ENCODE results near the gene JCAD.

JCAD gene

DNA sequence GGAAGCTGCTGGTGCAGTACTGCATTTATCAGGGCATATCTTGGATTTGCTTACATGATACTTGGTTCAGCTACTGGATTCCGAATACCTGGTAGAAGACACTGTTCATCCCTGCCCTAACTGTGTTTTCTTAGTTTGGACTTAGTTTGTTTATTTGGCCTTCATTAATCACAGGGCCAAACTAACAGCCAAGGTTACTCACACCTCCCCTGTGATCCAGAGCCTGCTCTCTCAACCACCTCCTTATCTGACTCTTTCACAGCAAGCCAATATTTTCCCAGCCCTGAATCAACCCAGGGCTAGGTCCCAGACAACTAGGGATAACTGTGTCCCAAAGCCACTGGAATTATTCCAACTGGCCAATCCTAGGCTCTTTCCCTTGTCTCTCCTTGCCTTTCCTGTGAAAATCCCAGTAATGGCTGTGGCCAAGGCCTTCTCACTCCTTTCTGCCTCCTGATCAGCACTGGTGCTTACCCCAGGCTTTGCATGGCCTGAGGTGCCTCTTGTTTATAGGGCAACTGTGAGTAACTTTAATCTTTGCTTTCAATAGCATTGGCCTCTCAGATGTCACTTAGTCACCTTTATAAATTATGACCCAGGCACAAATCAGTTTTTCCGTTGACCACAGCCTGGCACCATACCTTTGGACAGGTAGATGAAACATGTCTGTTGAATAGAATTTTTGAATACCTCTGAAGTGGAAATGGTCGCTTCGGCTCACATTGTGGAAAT, 9.3 kb upstream of the JCAD start:
- no peak overlapping the region for H3K9ac ChIP-seq (ENCODE audit: low read length)
- H3K27ac ChIP-seq (ENCODE audit: low read depth, low read length), result no peak overlapping the region
- H3K36me3 ChIP-seq (ENCODE audit: control insufficient read depth, insufficient read depth, low read length), result no peaks in the 10 kb centered on the region
- H3K4me3 ChIP-seq (ENCODE audit: low read length), result no peak overlapping the region
- H3K4me1 ChIP-seq (ENCODE audit: control insufficient read depth, insufficient read depth, low read length), result no peaks in the 10 kb centered on the region
- H3K27me3 ChIP-seq (ENCODE audit: control insufficient read depth, insufficient read depth, low read length), result no peaks in the 10 kb centered on the region

DNA sequence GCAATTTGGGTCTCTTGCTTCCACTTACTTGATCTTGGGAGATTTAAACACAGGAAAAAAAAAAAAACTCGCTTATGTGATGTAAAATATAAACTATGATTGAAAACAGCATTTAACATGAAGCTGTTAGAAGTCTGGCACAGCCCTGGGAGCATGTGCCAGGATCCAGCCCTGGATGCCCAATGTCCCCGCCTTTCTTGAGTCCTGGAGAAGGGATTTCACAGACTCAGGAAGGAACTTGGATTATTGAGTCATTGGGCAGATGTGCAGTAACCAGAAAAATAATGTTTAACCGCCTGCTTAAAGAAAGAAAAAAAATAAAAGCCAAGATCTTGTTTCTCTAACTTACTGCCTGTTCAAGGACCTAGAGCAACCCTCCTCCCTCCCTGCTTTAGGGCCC, 3.7 kb upstream of the JCAD start:
- no peak overlapping the region for H3K4me3 ChIP-seq (ENCODE audit: low read length)
- H3K27me3 ChIP-seq (ENCODE audit: control insufficient read depth, insufficient read depth, low read length), result no peaks in the 10 kb centered on the region
- peaks cover 7% of the 10 kb centered on the region for H3K4me1 ChIP-seq (ENCODE audit: control insufficient read depth, insufficient read depth, low read length)
- no peak overlapping the region for H3K9ac ChIP-seq (ENCODE audit: low read length)
- H3K27ac ChIP-seq (ENCODE audit: low read depth, low read length), result no peak overlapping the region
- no peaks in the 10 kb centered on the region for H3K36me3 ChIP-seq (ENCODE audit: control insufficient read depth, insufficient read depth, low read length)

GRCh38 chr10:30062582-30062981, 3.2 kb upstream of the JCAD start:
- no peaks in the 10 kb centered on the region for H3K27me3 ChIP-seq (ENCODE audit: control insufficient read depth, insufficient read depth, low read length)
- H3K9ac ChIP-seq (ENCODE audit: low read length), result no peak overlapping the region
- no peaks in the 10 kb centered on the region for H3K36me3 ChIP-seq (ENCODE audit: control insufficient read depth, insufficient read depth, low read length)
- no peak overlapping the region for H3K4me3 ChIP-seq (ENCODE audit: low read length)
- no peak overlapping the region for H3K27ac ChIP-seq (ENCODE audit: low read depth, low read length)
- H3K4me1 ChIP-seq (ENCODE audit: control insufficient read depth, insufficient read depth, low read length), result peaks cover 7% of the 10 kb centered on the region

DNA sequence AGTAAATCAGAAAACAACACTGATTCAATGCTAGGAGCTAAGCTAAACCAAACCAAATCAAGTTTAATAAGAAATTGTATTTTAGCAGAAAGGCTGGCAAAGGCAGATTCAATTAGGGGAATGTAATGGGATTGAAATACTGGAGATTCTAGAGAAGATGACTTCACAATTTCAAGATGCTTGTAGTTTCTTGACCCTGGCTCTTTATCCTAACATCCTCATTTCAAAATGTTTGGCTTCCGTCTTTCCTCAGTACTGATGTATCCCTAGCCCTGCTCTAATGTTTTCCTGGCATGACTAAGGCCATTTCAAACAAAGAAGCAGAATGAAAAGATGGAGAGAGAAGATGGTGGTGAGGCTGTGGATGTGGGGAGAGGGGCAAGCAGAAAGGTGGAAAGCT, 2.7 kb upstream of the JCAD start:
- no peak overlapping the region for H3K4me3 ChIP-seq (ENCODE audit: low read length)
- H3K27ac ChIP-seq (ENCODE audit: low read depth, low read length), result no peak overlapping the region
- peaks cover 7% of the 10 kb centered on the region for H3K4me1 ChIP-seq (ENCODE audit: control insufficient read depth, insufficient read depth, low read length)
- H3K27me3 ChIP-seq (ENCODE audit: control insufficient read depth, insufficient read depth, low read length), result no peaks in the 10 kb centered on the region
- no peak overlapping the region for H3K9ac ChIP-seq (ENCODE audit: low read length)
- H3K36me3 ChIP-seq (ENCODE audit: control insufficient read depth, insufficient read depth, low read length), result no peaks in the 10 kb centered on the region

GRCh38 chr10:30058570-30059132, 735 bp downstream of the JCAD start:
- H3K9ac ChIP-seq (ENCODE audit: low read length), result peak overlapping the region; percentile 36
- H3K4me1 ChIP-seq (ENCODE audit: control insufficient read depth, insufficient read depth, low read length), result peaks cover 16% of the 10 kb centered on the region
- peak overlapping the region; percentile 71 for H3K4me3 ChIP-seq (ENCODE audit: low read length)
- no peaks in the 10 kb centered on the region for H3K27me3 ChIP-seq (ENCODE audit: control insufficient read depth, insufficient read depth, low read length)
- peak overlapping the region; percentile 94 for H3K27ac ChIP-seq (ENCODE audit: low read depth, low read length)
- no peaks in the 10 kb centered on the region for H3K36me3 ChIP-seq (ENCODE audit: control insufficient read depth, insufficient read depth, low read length)

DNA sequence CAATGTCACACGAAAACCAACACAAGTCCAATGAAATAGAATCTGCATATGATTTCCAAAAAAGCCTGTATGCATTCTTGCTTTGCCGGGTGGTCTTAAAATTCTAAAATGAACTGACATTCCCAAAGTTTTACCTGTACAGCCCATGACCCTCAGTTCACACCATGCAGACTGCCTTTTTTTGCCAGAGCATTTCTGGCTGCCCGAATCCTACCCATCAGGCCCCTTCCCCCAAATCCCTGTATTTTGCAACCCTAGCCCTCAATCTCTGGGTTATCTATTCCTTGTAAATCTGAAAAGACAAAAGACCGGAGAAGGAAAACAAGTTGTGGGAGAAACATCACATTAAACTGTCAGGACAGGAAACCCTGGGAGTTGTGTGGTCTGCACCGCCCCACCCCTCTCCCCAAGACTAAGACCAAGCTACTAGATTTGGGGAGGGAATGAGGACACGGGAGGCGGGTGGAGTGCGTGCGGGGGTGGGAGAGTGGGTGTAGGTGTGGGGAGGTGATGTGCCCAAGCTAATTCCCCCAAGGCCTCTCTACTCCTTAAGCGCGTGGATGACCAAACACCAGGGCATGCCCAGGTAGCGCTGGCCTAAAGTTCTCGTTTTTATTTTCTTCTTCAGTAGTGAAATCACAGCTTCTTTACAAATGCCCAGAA, 1.4 kb downstream of the JCAD start:
- H3K27me3 ChIP-seq (ENCODE audit: control insufficient read depth, insufficient read depth, low read length), result no peaks in the 10 kb centered on the region
- peak overlapping the region; percentile 71 for H3K4me3 ChIP-seq (ENCODE audit: low read length)
- H3K4me1 ChIP-seq (ENCODE audit: control insufficient read depth, insufficient read depth, low read length), result peaks cover 16% of the 10 kb centered on the region
- H3K27ac ChIP-seq (ENCODE audit: low read depth, low read length), result peak overlapping the region; percentile 94
- no peaks in the 10 kb centered on the region for H3K36me3 ChIP-seq (ENCODE audit: control insufficient read depth, insufficient read depth, low read length)
- H3K9ac ChIP-seq (ENCODE audit: low read length), result peak overlapping the region; percentile 36

DNA sequence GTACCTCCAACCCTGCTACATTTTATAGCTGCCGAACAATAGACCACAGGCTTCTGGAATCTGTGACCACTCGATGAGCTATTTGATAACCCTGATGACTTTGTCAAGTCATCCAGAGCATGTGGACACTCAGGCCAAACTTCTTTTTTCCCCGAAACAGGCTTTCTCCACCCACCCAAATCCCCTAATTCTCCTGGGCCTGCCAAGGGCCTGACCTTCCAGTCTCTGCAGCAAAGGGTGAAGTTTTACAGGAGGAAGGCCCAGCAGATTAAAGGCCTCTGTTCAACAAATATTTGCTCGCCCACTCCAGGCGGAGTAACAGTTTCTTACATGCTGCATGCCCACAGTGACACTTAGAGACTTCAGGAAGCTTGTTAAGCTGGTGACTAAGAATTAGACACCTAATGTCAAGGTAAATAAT, 2.0 kb downstream of the JCAD start:
- Histone ChIP-seq H3K27ac (ENCODE audit: low read depth, low read length) (peak overlapping the region; percentile 94), H3K9ac (ENCODE audit: low read length) (no peak overlapping the region), H3K4me3 (ENCODE audit: low read length) (peak overlapping the region; percentile 71), H3K36me3 (ENCODE audit: control insufficient read depth, insufficient read depth, low read length) (no peaks in the 10 kb centered on the region), H3K27me3 (ENCODE audit: control insufficient read depth, insufficient read depth, low read length) (no peaks in the 10 kb centered on the region), H3K4me1 (ENCODE audit: control insufficient read depth, insufficient read depth, low read length) (peaks cover 16% of the 10 kb centered on the region)

DNA sequence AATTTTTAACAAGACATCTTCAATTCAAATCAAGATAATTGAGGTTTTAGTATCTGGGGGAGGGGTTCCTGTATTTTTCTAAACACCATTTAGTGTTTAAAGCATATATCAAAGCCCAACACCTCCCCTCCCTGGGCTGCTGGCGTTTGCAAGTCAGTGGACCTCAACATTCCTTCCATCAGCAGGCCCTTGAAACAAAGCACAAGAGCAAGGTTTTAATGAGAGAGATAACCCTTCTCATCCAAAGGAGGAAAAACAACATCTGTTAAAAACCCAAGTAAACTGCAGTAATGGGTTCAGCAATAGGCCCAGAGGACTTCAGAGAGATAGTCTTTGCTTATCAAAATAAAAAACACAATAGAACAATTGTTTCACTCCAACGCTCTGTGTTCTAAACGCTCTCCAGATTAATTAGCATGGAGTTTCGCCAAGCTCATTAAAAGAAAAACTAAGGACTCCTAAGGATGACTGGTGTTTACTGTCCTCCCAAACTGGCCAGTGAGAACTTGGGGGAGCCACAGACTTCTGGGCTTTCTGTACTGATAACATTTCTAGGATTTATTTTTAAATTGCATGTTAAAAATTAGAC, 2.5 kb downstream of the JCAD start:
- Histone ChIP-seq H3K27ac (ENCODE audit: low read depth, low read length) (peak overlapping the region; percentile 94), H3K4me3 (ENCODE audit: low read length) (peak overlapping the region; percentile 17), H3K27me3 (ENCODE audit: control insufficient read depth, insufficient read depth, low read length) (no peaks in the 10 kb centered on the region), H3K4me1 (ENCODE audit: control insufficient read depth, insufficient read depth, low read length) (peaks cover 16% of the 10 kb centered on the region), H3K36me3 (ENCODE audit: control insufficient read depth, insufficient read depth, low read length) (no peaks in the 10 kb centered on the region), H3K9ac (ENCODE audit: low read length) (no peak overlapping the region)

GRCh38 chr10:30056281-30056680, 3.1 kb downstream of the JCAD start:
- Histone ChIP-seq H3K9ac (ENCODE audit: low read length) (no peak overlapping the region), H3K4me3 (ENCODE audit: low read length) (no peak overlapping the region), H3K4me1 (ENCODE audit: control insufficient read depth, insufficient read depth, low read length) (peaks cover 19% of the 10 kb centered on the region), H3K36me3 (ENCODE audit: control insufficient read depth, insufficient read depth, low read length) (no peaks in the 10 kb centered on the region), H3K27me3 (ENCODE audit: control insufficient read depth, insufficient read depth, low read length) (no peaks in the 10 kb centered on the region), H3K27ac (ENCODE audit: low read depth, low read length) (peak overlapping the region; percentile 94)

- Histone ChIP-seq H3K4me3 (ENCODE audit: low read length) (no peak overlapping the region), H3K36me3 (ENCODE audit: control insufficient read depth, insufficient read depth, low read length) (no peaks in the 10 kb centered on the region), H3K27ac (ENCODE audit: low read depth, low read length) (peak overlapping the region; percentile 94), H3K4me1 (ENCODE audit: control insufficient read depth, insufficient read depth, low read length) (peaks cover 26% of the 10 kb centered on the region), H3K27me3 (ENCODE audit: control insufficient read depth, insufficient read depth, low read length) (no peaks in the 10 kb centered on the region), H3K9ac (ENCODE audit: low read length) (no peak overlapping the region)
These were observed 4.1 kb downstream of the JCAD start for GRCh38 chr10:30055226-30055662.

GRCh38 chr10:30052062-30052461, 7.3 kb downstream of the JCAD start:
- Histone ChIP-seq H3K27me3 (ENCODE audit: control insufficient read depth, insufficient read depth, low read length) (no peaks in the 10 kb centered on the region), H3K4me1 (ENCODE audit: control insufficient read depth, insufficient read depth, low read length) (peaks cover 30% of the 10 kb centered on the region), H3K9ac (ENCODE audit: low read length) (no peak overlapping the region), H3K27ac (ENCODE audit: low read depth, low read length) (peak overlapping the region; percentile 15), H3K36me3 (ENCODE audit: control insufficient read depth, insufficient read depth, low read length) (peaks cover 7% of the 10 kb centered on the region), H3K4me3 (ENCODE audit: low read length) (no peak overlapping the region)

DNA sequence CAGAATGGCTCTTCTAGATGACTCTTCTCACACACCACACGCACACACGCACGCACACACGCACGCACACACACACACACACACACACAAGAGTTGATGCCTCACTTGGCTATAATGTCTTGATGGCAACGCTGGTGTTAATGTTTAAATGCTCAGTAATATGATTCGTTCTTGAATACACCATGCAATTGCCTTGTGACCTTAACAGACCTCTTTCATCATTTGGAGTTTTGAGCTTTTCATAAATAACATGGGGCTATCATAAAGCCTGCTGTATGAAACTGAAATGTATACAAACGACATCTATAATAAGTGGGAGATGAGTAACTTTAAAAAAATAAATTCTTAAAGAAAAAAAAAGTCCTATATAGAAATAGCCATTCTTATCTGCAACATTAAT, 8.2 kb downstream of the JCAD start:
- no peak overlapping the region for H3K27ac ChIP-seq (ENCODE audit: low read depth, low read length)
- peaks cover 26% of the 10 kb centered on the region for H3K4me1 ChIP-seq (ENCODE audit: control insufficient read depth, insufficient read depth, low read length)
- no peaks in the 10 kb centered on the region for H3K27me3 ChIP-seq (ENCODE audit: control insufficient read depth, insufficient read depth, low read length)
- no peak overlapping the region for H3K9ac ChIP-seq (ENCODE audit: low read length)
- H3K4me3 ChIP-seq (ENCODE audit: low read length), result no peak overlapping the region
- H3K36me3 ChIP-seq (ENCODE audit: control insufficient read depth, insufficient read depth, low read length), result peaks cover 7% of the 10 kb centered on the region
